ENCODE results near the gene TACC2.

DNA sequence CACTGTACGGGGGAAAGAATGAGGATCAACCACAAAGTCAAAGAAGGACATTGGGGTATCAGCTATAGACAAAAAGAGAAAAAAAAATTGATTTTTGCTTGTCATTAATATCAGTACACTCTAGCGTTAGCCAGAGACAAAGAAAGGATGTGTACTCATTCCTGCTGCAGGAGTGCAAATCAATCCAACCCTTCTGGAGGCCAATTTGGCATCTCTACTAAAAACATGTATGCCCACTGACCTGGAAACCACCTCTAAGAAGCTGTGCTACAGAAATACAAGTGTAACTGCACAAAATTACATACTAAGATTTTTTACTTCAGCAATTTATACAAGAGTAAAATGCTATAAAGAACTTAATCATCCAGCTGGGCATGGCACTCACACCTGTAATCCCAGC, 27.5 kb upstream of the TACC2 start:
- TF ChIP-seq, protein P1, sequence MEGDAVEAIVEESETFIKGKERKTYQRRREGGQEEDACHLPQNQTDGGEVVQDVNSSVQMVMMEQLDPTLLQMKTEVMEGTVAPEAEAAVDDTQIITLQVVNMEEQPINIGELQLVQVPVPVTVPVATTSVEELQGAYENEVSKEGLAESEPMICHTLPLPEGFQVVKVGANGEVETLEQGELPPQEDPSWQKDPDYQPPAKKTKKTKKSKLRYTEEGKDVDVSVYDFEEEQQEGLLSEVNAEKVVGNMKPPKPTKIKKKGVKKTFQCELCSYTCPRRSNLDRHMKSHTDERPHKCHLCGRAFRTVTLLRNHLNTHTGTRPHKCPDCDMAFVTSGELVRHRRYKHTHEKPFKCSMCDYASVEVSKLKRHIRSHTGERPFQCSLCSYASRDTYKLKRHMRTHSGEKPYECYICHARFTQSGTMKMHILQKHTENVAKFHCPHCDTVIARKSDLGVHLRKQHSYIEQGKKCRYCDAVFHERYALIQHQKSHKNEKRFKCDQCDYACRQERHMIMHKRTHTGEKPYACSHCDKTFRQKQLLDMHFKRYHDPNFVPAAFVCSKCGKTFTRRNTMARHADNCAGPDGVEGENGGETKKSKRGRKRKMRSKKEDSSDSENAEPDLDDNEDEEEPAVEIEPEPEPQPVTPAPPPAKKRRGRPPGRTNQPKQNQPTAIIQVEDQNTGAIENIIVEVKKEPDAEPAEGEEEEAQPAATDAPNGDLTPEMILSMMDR (IDR thresholded peaks at IDR 0.05): no peak
- no peak for TF ChIP-seq POLR2A (IDR thresholded peaks at IDR 0.05)
